Measurements from ENCODE around the gene IRS1. TPM values are rescaled to one million over a fixed set of nuclear protein-coding genes. Genes with fewer than 3 reads are reported as not detected.

Gene IRS1
- total RNA-seq, 1 donor from 2014 or later, result 6.3 TPM

DNA sequence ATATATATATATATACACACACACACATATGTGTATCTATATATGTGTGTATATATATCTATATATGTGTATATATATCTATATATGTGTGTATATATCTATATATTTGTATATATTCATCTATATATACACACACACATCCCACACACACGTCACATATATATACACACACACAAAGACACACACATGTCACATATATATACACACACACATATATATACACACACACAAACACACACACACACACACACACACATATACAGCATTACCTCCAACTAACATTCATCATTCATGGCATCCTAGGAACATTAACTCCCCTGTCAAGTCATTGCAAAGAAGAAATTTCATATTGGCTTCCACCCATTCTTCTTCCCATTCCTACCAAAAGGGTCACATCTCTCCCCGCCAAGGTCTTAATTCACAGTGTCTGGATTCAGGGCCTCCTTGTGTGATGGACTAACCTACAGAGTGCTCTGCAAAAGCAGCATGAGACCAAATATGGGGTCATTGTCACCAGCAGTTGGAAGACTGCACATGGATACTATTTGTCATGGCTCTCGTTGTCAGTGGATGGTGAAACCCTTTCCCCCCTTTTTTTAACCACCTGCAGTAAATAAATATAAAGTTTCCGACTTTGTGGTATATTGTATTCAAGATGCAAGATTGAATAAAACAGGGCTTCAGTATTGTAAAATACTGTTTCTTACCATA lies 67.0 kb downstream of the IRS1 start:
- intact Hi-C loops (cut with micrococcal nuclease), result no loop called here

DNA sequence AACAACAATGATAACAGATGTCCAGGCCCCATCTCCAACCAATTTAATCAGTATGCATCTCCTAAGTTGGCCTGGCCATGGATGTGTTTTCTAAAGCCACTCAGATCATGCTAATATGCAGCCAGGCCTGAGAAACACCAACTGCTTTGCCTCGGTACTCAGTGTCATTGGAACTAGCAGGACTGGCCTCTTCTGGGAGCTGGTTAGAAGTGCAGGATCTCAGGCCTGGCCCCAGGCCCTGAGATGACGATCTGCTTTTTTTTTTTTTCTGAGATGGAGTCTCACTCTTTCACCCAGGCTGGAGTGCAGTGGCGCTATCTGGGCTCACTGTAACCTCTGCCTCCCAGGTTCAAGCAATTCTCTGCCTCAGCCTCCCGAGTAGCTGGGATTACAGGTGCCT lies 69.1 kb downstream of the IRS1 start:
- intact Hi-C loops (cut with micrococcal nuclease), result no loop called here

DNA sequence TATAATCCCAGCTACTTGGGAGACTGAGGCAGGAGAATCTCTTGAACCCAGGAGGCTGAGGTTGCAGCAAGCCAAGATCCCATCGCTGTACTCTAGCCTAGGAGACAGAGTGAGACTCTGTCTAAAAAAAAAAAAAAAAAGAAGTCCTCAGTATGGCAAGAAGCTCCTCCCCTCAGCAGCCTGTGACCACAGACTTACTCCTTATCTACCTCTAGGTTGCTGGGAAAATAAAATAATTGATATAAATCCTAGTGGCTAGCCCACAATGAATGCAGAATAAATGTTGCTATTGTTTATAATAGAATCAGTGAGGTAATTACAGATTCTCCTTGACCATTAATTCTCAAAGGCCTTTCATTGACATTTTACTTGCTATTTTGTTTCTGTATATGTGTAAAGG lies 70.6 kb downstream of the IRS1 start:
- intact Hi-C loops (cut with micrococcal nuclease), result no loop called here

DNA sequence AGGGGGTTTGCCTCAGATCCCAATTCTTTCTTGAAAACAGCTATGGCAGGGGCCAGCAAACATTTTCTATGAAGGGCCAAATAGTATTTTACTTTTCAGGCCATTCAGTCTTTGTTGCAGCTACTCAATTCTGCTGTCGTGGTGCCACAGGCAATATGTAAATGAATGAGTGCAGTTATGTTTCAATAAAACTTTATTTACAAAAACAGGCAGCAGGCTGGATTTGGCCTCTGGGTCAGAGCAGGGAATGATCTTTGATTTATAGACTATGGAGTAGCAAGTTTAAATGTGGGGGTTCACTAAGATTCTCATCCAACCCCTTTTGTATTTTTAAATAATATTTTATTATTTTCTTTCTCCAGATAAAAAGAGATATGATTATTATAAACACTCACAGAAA lies 72.4 kb downstream of the IRS1 start:
- intact Hi-C loops (cut with micrococcal nuclease), result no loop called here

DNA sequence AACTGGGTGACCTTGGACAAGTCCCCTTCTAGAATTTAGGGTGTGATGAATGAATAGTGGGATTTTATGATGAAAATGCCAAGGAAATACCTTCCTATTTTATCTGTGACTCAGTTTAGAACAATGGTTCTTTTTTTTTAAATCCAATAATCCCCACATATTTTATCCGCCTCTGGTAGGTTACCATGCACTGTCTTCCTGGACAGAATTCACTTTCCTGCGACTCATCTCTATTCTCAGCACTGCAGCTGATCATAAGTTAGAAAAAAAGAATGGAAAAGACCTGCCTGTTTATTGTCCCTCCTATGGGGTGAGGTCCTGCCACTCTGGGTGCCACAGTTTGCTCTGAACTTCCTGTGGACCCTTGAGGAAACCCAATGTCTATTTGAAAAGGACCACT lies 73.1 kb downstream of the IRS1 start:
- intact Hi-C loops (cut with micrococcal nuclease), result no loop called here

DNA sequence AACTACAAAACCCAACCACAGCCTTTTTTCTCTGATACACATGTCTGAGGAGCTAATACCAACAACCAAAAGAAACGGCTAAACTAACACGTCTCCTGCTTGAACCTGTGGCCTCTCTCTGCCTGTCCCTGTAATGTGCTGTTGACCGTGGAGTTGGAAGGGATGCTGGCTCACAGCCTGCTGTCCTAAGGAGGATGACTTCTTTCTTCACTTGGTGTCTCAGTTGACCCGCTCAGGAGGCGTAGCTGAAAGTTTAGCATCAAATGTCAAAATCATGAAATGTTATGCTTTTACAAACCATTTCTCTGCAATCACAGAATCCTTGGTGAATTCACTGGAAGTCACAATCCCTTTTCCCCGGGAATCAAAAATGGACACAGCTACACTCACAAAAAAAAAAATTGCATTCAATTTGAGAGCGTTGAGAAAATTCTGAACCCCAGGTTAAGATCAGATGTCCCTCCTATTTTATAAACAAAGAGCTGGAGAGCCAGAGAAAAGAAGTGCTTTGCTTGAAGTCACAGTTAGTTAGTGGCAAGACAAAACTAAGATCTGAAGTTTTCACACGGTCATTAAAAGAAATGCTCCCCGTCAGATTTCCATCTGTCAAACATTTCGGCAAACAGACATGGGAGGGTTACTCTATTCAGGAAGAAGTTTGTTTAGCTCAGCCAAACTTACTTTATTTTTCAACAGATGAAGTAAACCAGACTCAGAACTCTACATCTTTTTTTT lies 74.3 kb downstream of the IRS1 start:
- intact Hi-C loops (cut with micrococcal nuclease), result no loop called here

DNA sequence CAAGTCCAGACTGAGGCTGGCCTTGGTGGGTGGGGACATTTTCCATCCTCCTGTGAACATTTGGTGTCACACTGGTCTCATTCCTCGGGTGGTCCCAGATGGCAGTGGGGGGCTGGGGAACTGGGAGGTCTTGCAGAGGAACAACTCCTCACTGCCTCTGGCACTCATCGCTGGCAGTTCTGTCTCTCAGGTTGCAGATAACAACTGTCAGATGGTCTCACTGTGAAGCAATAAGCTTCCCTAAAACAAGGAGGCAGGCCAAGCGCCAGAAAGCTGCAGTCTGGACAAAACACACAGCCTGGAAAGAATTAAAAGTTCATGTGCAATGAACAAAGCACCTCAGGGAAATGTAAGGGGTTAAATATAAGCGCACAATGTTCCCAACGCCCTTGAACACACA lies 78.1 kb downstream of the IRS1 start:
- intact Hi-C loops (cut with micrococcal nuclease), result no loop called here

DNA sequence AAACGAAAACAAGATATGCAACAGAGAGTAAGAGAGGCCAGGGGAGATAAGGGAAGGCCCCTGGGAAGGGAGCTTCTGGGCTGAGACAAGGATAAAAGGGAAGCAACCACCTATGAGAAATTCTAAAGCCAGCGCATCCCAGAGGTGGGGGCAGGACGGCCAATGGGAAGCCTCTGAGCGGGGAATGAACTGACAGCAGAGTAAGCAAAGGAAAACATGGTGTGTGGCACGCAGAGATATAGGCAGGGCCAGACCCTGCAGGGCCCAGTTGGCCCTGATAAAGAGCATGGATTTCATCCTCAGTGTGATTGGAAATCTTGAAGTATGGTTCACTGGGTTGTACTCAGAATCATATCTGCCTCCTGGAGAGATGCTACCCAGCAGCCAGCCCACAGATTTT lies 78.7 kb downstream of the IRS1 start:
- intact Hi-C loops (cut with micrococcal nuclease), result no loop called here

DNA sequence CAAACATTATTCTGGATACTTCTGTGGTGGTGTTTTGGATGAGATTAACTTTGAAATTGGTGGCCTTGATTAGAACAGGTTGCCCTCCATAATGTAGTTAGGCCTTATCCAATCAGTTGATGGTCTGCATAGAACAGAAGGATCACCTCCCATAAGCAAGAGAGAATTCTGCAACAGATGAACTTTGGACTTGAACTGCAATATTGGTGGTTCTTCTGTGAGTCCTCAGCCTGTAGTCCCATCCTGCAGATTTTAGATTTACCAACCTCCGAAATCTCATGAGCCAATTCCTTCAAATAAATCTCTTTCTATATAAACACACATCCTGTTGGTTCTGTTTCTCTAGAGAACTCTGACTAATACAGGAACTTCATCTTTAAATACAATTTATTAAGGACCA lies 81.9 kb downstream of the IRS1 start:
- intact Hi-C loops (cut with micrococcal nuclease), result loop anchor here (2.0 to 10.0 kb wide), 4 partner anchors 55 to 503 kb away; partner anchors contain the start of genes IRS1 and RHBDD1

DNA sequence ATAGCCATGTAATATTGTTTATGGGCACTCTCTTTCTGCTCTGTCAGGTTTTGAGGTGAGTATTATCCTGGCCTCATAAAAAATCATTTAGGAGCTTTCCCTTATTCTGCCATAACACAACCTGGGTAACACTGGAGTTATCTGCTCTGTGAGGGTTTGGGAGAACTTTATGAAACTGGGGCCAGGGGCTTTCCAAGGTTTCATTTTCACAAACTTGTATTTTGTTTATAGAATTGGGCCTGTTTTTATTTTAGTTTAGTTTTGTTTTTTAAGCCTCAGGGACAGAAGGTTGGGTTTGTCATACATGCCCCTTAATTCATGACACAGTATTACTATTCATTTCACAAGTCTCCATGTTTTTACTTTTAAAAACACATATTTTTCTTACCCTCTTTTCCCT lies 83.5 kb downstream of the IRS1 start:
- intact Hi-C loops (cut with micrococcal nuclease), result loop anchor here (1.0 to 10.0 kb wide), 6 partner anchors 56 to 501 kb away; partner anchors contain the start of genes IRS1 and RHBDD1

DNA sequence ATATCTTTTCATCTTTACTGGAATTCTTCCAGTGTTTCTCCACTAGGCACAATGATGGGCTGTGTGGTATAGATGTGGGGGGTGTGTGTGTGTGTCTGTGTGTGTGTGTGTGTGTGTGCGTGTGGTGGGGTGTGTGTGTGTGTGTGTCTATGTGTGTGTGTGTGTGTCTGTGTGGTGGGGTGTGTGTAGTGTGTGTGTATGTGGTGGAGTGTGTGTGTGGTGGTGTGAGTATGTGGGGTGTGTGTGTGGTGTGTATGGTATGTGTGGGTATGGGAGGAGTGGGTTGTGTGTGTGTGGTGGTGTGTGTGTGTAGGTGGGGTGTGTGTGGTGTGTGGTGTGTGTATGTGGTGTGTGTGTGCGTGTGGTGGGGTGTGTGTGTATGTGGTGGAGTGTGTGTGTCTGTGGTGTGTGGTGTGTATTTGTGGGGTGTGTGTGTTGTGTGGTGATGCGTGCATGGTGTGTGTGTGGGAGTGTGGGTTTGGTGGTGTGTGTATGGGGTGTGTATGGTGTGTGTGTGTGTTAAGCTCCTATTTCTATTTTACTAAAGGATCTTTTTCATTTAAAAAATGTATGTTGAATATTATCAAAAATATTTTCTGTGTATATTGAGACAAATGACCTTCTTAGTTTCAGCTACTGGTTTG lies 84.2 kb downstream of the IRS1 start:
- intact Hi-C loops (cut with micrococcal nuclease), result loop anchor here (5.0 to 10.0 kb wide), 2 partner anchors 57 to 501 kb away; no protein-coding TSS in a partner anchor

DNA sequence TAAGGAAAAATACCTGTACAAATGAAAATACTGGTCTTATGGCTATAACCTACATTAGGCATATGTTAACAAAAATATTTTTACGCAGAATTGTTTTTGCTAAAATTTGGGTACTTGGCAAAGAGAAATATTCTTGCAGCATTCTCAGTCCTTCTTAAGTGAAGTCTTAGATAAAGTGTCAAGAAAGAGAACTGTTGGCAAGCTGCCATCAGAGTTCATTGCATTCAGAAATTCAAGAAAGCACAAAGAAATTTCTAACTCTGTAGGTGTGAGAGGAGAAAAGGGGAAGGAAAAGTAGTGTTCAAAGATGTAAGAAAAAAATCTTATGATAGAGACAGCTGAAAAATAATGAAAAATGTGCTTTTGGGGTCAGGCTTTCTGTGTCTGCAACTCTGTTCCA lies 86.7 kb downstream of the IRS1 start:
- intact Hi-C loops (cut with micrococcal nuclease), result loop anchor here (10.0 kb wide), 1 partner anchor 498 kb away; no protein-coding TSS in a partner anchor

DNA sequence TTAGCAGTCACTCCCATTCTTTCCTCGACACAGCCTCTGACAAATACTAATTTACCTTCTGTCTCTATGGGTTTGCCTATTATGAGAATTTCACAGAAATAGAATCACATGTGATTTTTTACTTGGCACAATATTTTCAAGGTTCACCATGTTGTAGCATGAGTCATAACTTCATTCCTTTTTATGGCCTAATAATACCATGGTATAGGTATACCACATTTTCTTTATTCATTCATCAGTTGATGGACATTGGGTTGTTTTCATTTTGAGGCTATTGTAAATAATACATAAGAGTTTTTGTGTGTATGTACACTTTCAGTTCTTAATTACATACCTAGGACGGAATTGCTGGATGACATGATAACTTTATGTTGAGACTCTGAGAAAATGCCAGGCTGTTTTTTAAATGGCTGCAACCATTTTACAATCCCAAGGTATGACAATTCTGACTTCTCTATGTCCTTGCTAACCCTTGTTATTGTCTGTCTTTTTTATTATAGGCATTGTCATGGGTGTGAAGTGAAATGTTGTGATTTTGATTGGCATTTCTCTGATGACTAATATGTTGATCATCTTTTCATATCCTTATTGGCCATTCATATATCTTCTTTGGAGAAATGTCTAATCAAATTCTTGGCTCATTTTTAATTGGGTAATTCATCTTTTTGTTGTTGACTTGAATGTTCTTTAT lies 87.9 kb downstream of the IRS1 start:
- intact Hi-C loops (cut with micrococcal nuclease), result loop anchor here (10.0 kb wide), 1 partner anchor 497 kb away; no protein-coding TSS in a partner anchor

DNA sequence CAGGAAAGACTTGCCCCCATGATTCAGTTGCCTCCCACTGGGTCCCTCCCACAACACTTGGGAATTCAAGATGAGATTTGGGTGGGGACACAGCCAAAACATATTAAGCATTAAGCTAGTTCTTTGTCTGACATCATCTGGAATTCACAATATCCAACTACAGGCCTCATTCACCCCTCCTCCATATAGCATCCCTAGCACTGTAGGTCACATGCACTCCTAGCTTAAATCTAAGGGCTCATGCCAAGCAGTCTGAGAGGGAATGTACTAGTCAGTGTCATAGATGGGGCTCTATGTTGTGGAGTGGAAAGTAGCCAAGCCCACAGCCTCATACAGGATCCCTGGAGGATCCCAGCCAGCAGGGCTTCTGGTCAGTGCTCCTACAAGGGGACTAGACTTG lies 92.1 kb downstream of the IRS1 start:
- intact Hi-C loops (cut with micrococcal nuclease), result no loop called here

DNA sequence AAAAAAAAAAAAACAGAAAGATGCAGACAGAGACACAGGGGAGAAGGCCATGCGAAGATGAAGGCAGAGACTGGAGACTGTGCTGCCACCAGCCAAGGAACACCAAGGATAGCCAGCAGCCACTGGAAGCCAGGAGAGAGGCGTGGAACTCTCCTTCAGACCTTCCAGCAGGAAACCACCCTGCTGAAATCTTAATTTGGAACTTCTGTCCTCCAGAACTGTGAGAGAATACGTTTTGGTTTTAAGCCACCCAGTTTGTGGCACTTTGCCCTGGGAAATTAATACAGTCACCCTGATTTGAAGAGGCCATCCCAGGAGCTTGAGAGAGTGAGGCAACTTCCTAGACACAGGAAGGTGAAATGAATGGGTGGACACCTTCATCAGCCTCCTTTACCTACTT lies 93.7 kb downstream of the IRS1 start:
- intact Hi-C loops (cut with micrococcal nuclease), result no loop called here

DNA sequence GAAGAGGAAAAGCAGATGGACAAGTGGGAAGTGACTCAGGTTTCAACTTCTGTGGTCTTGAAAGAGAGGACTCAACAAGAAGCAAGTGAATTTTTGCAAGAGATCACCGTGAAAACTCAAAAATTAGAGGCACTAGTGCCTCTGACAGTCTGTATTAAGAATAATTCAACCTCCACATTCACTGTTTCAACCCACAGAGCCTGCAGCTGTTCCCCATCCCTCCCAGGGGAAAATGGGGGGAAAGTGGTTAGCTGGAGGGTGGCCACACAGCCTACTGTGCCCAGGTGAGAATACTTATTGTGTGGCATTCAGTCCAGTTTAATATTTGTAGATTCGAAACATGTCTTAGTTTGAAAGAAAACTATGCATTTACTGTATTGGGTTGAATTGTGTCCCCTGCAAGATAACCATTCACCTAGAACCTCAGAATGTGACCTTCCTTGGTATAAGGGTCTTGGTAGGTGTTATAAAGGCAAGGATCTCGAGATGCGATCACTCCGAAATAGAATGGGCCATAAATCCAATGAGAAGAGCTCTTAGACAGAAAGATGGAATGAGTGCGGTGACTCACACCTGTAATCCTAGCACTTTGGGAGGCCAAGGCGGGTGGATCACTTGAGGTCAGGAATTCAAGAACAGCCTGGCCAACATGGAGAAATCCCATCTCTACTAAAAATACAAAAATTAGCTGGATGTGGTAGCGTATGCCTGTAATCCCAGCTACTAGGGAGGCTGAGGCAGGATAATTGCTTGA lies 94.3 kb downstream of the IRS1 start:
- intact Hi-C loops (cut with micrococcal nuclease), result no loop called here

DNA sequence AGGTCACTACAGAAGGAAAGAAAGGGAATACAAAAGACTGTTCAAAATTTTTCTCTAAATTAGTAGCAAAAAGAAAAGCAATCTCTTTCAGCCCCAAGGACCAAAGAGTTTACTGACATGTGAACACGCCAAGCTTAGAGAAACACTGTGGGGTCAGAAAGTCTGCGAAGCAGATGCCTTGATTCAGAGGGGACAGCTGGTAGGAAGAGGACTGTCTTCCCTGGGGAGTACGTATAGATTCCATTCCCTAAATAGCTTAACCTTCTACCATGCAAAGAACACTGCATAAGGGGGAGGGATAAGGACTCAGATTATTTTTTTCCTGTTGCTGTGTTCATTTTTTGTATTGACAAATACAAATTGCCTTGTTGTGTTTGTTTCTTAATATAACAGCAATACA lies 96.1 kb downstream of the IRS1 start:
- intact Hi-C loops (cut with micrococcal nuclease), result no loop called here

DNA sequence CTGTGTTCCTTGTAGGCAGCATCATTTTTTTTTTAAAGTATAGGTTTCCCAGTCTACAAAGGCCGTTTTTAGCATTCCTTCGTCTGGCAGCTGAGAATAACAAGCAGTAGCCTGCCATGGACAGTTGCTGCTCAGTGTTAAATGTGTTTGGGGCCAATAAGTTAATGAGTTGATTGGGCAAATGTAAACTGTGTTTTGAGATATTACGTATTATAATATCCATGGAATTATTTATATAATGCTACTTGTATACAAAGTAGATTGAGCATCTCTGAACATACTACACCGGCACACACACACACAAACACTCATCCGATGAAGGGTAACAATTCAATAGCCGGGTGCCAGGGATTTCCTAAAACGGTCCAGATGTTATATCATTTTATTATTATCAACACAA lies 97.2 kb downstream of the IRS1 start:
- intact Hi-C loops (cut with micrococcal nuclease), result no loop called here

DNA sequence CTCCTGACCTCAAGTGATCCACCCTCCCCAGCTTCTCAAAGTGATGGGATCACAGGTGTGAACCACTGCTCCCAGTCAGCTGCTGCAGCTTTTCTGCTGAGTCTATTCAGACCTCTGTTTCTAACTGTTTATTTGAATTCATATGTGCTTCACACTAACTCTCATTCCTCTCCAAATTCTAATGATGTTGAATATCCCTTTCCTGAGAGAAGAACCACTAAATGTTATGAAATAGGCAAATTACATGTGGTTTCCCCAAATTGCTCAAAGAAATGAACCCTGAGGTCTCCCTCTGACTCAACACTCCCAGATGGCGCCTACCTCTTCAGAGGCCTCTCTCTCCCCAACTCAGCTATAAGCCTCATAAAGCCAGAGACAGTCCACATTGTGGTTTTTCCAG lies 98.6 kb downstream of the IRS1 start:
- intact Hi-C loops (cut with micrococcal nuclease), result no loop called here

DNA sequence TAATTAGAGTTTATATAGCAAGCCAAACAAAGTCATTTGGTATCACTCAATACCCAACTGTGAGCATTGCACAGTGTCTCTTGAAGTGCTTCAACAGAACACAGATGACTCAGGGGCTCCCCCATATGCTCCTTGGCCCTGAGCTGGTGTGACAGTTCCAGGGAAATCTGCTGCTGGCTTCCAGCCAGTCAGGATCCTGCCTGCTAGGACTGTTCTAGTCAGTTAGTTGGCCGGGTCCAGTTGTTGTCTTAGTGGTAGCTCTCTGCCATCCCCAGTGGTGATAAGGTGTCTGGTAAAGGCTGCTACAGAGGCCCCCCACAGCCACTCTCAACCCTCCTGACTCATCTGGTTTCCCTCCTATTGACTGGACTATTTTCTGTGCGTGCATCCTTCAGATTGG lies 100.3 kb downstream of the IRS1 start:
- intact Hi-C loops (cut with micrococcal nuclease), result no loop called here

DNA sequence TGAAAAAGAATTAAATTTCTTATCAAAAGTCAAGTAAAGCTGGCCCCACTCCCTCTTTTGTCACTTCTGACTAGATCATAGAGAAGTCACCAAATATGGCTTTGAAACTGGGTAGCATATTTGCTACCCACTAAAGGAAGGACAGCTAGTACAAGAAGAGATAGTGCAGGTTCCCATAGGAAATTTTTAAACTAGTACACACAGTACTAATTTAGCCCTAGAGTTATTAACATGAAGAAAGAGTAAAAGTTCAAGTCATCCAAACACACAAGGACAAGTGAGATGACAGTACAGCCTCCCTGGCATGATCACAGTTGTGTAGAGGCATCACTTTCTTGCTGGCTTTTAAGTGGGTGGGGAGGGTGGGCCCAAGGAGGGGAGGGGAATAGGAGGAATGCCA lies 100.9 kb downstream of the IRS1 start:
- intact Hi-C loops (cut with micrococcal nuclease), result no loop called here
